GM12891 (cell line): ENCODE data around the gene MS4A8.
"Not testable (repeated sequence)": the region's sequence is repeated elsewhere in the genome, so short reads cannot be mapped to it uniquely, and the experiment has no call there.

ENCODE experiments used
- DNase-seq: peaks from one replicate; pipeline ENCODE4 v3.0.0; 2011; ENCODE audit warnings: low spot score; ENCODE audit not compliant: insufficient read length
- FAIRE-seq: peaks from 2 replicates; lab custom pipeline; 2011; peaks lifted over from hg19 to GRCh38; lab: Jason Lieb, UNC
- PAX5 ChIP-seq: IDR thresholded peaks from 2 replicates; pipeline ENCODE4 v1.6.1; 2011; ENCODE audit warnings: low read length, moderate library complexity, mild to moderate bottlenecking; ENCODE audit not compliant: insufficient read depth, severe bottlenecking
- POLR2A ChIP-seq: IDR thresholded peaks from 2 replicates; pipeline ENCODE4 v1.6.1; 2011; ENCODE audit warnings: low read depth, low read length, control low read depth
- POLR2AphosphoS5 ChIP-seq: IDR thresholded peaks from 2 replicates; pipeline ENCODE4 v1.6.1; 2011; ENCODE audit warnings: low read depth, low read length, control low read depth
- POU2F2 ChIP-seq: IDR thresholded peaks from 2 replicates; pipeline ENCODE4 v1.6.1; 2011; ENCODE audit warnings: low read depth, mild to moderate bottlenecking, control low read depth, low read length, moderate library complexity
- SPI1 ChIP-seq: IDR thresholded peaks from 2 replicates; pipeline ENCODE4 v1.6.1; 2011; ENCODE audit warnings: low read depth, low read length, control low read depth
- TAF1 ChIP-seq: IDR thresholded peaks from 2 replicates; pipeline ENCODE4 v1.6.1; 2011; ENCODE audit warnings: low read depth, low read length, control low read depth

MS4A8 gene

GRCh38 chr11:60700689-60701468 is 1.5 kb downstream of the MS4A8 start:
- DNase-seq, result no peak
- peak; percentile 47 for FAIRE-seq
- TF ChIP-seq PAX5 (no peak), SPI1 (no peak), TAF1 (no peak), POLR2AphosphoS5 (no peak)

GRCh38 chr11:60701469-60701818 is 2.0 kb downstream of the MS4A8 start:
- FAIRE-seq, result no peak
- DNase-seq, result no peak

GRCh38 chr11:60703374-60703773 is 4.0 kb downstream of the MS4A8 start:
- no peak for FAIRE-seq
- no peak for DNase-seq
- TF ChIP-seq POLR2A (no peak), TAF1 (no peak), PAX5 (no peak)

More at GRCh38 chr11:60701469-60701818, 2.0 kb downstream of the MS4A8 start:
- no peak for TF ChIP-seq SPI1
- TF ChIP-seq POLR2AphosphoS5, result no peak
- no peak for TF ChIP-seq POLR2A
- no peak for TF ChIP-seq TAF1
- TF ChIP-seq POU2F2, result no peak

DNA sequence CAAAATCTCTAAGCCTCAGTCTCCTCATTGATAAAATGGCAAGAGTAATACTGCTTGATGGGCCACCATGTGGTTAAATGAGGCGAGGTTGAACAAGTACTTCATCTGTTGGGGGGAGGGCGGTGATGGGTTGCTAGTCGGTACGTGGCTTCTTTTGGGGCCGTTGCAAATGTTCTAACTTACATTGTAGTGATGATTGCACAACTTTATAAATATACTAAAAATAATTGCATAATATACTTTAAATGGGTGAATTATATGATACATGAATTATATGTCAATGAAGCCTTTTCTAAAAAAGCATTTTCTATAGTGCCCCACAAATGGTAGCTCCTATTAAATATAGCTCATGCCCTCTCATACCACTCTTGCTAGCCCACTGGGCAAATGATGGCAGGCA is 6.5 kb downstream of the MS4A8 start:
- DNase-seq (no peak), FAIRE-seq (no peak)
- TF ChIP-seq POU2F2 (no peak), SPI1 (no peak), POLR2A (no peak)

DNA sequence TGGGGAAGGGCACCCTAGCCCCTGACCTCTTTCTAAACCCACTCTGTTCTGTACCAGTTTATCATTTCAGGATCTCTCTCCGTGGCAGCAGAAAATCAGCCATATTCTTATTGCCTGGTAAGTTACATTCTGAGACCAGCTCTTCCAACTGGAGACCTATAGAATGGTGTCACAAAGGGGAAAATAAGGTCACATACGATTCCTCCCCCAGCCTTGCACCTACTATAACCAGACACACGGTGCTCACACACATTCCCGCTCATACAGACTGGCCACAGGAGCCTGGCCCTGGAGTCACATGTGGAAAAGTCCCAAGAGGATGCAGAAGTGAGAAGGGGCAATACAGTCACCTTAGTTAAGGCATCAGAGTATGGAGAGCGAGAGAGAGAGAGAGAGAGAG is 7.5 kb downstream of the MS4A8 start:
- no peak for FAIRE-seq
- no peak for DNase-seq
- TF ChIP-seq PAX5 (no peak), TAF1 (no peak), SPI1 (no peak), POLR2AphosphoS5 (no peak), POLR2A (no peak), POU2F2 (no peak)

DNA sequence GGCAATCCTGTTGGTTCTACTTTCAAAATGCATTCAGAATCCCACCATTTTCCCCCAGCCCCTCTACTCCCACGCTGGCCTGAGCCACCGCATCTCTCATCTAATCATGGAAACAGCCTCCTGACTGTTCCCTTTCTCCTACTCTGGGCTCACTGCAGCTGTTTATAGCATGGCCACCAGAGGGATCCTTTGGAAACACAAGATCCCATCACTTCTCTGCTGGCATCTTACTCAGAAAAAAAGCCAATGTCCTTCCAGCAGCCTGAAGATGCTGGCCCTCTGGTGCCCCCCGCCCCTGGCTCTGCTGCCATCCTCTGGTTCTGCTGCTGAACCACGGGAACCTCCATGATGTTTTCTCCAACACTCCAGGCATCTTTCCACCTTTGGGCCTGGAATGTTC is 11.1 kb downstream of the MS4A8 start:
- TF ChIP-seq POU2F2, result no peak
- DNase-seq (no peak), FAIRE-seq (no peak)

DNA sequence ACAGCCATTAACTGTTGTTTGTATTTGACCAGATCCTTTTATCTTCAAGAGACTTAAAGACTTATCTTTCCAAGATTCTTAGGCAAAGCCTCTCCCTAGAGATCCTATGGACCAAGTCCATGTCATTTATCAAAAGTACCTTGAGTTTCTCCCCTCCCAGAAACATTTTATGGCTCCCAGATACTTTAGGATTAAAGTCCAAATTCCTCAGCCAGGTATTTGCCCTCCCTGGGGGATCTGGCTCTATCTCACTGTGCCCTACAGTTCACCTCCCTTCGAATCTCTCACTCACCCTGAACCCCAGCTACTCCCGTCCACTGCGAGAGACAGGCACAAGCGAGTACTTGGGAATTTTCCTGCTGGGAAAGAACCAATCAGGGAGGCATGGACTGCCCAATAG is 11.9 kb downstream of the MS4A8 start:
- no peak for FAIRE-seq
- DNase-seq, result no peak
- TF ChIP-seq TAF1 (no peak), POLR2AphosphoS5 (no peak), SPI1 (no peak), PAX5 (no peak), POLR2A (no peak), POU2F2 (no peak)

DNA sequence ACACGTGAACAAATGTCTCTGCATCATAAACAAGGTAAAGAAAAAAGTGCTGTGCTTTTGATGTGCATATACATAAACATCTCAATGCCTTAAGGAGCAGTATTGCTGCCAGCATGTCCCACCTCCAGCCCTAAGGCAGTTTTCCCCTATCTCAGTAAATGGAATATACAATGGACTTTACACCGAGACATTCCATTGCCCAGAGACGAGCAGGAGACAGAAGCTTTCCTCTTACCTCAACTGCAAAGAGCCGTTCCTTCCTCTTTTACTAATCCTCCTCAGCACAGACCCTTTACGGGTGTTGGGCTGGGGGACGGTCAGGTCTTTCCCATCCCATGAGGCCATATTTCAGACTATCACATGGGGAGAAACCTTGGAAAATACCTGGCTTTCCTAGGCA is 14.0 kb downstream of the MS4A8 start:
- not testable (repeated sequence) for FAIRE-seq, DNase-seq

- TF ChIP-seq TAF1 (no peak), SPI1 (no peak), POLR2AphosphoS5 (no peak), POU2F2 (no peak), PAX5 (no peak), POLR2A (no peak)
These were observed 18.5 kb downstream of the MS4A8 start for GRCh38 chr11:60717956-60718355.

GRCh38 chr11:60718524-60719316 is 19.3 kb downstream of the MS4A8 start:
- DNase-seq (no peak), FAIRE-seq (no peak)
- TF ChIP-seq POU2F2 (no peak), PAX5 (no peak), POLR2A (no peak), TAF1 (no peak), POLR2AphosphoS5 (no peak), SPI1 (no peak)

More at GRCh38 chr11:60717956-60718355, 18.5 kb downstream of the MS4A8 start:
- DNase-seq (no peak), FAIRE-seq (no peak)
